Testis (tissue), 2 donors: ENCODE measurements around the gene KCNJ4.

Experiments
- CTCF ChIP-seq, 3 experiments: fragments of 450-650 bp in 2 of 3; fragments of 200-600 bp in 1 of 3; sonication (generic) in 1 of 3; IDR thresholded peaks; one replicate each; pipeline ENCODE4 v1.5.1; 2016 to 2019; ENCODE audit warnings: antibody characterized with exemption in 3 of 3, mild to moderate bottlenecking in 2 of 3, moderate library complexity in 1 of 3
- POLR2A ChIP-seq: fragments of 450-650 bp; IDR thresholded peaks from one replicate; pipeline ENCODE4 v1.6.1; 2017; ENCODE audit warnings: antibody characterized with exemption, mild to moderate bottlenecking, moderate library complexity

- TF ChIP-seq CTCF (IDR thresholded peaks at IDR 0.05) = no peak
- TF ChIP-seq POLR2A = no peak
These were observed 13.0 kb upstream of the KCNJ4 start, which contains the start of gene KDELR3 for GRCh38 chr22:38467904-38468442.
